Thoracic aorta (tissue), 2 donors: ENCODE results near the gene AP1S3. TPM values are rescaled to one million over a fixed set of nuclear protein-coding genes. Genes with fewer than 3 reads are reported as not detected.

ENCODE experiments used
- ATAC-seq: fragments of 150-250 bp; one replicate; pipeline ENCODE4 v1.8.0; 2017; ENCODE audit warnings: low read depth; ENCODE audit not compliant: insufficient number of reproducible peaks, low FRiP score
- DNase-seq: peaks from one replicate; pipeline ENCODE4 v3.0.0-alpha.2; 2020; ENCODE audit warnings: low spot score
- H3K27ac ChIP-seq, 2 donors: fragments of 200-600 bp; sonication (generic); 1 replicate in 1 of 2; 2 replicates in 1 of 2; pipeline ENCODE4 v1.5.1; 2016; ENCODE audit warnings: mild to moderate bottlenecking in 2 of 2, moderate library complexity in 2 of 2
- H3K27me3 ChIP-seq: fragments of 200-600 bp; sonication (generic); replicated peaks from 2 replicates; pipeline ENCODE4 v1.6.0; 2016; ENCODE audit warnings: mild to moderate bottlenecking; ENCODE audit not compliant: insufficient read depth
- H3K36me3 ChIP-seq: fragments of 200-600 bp; sonication (generic); one replicate; pipeline ENCODE4 v1.5.1; 2016
- H3K4me1 ChIP-seq, 2 donors: fragments of 200-600 bp; sonication (generic); 1 replicate in 1 of 2; 2 replicates in 1 of 2; pipeline versions ENCODE4 v1.5.1 to v1.6.0; 2016; ENCODE audit warnings: low read depth in 2 of 2, mild to moderate bottlenecking in 1 of 2; ENCODE audit not compliant: control insufficient read depth in 1 of 2
- H3K4me3 ChIP-seq: fragments of 200-600 bp; sonication (generic); 2 replicates; pipeline ENCODE4 v1.5.1; 2016; ENCODE audit warnings: mild to moderate bottlenecking
- H3K9me3 ChIP-seq: fragments of 200-600 bp; sonication (generic); 2 replicates; pipeline ENCODE4 v1.5.1; 2016
- CTCF ChIP-seq: fragments of 200-600 bp; sonication (generic); IDR thresholded peaks from one replicate; pipeline ENCODE4 v1.5.1; 2019; ENCODE audit warnings: antibody characterized with exemption
- total RNA-seq, 2 donors: library from RNA; depleted of rRNA; stranded (reverse); fragments of >200 nt; gene quantifications; one replicate each; pipeline versions ENCODE4 v1.1.0 to v1.2.3, GENCODE V29; 2016

Gene AP1S3
- total RNA-seq, 2 donors from 2014 or later: 0.95 to 3.0 TPM

GRCh38 chr2:223735035-223735640 lies 102.2 kb downstream of the AP1S3 start:
- no peak for TF ChIP-seq CTCF
- H3K27me3 ChIP-seq: no peaks in the 10 kb centered on the region

GRCh38 chr2:223734346-223734745 lies 103.0 kb downstream of the AP1S3 start:
- Histone ChIP-seq H3K4me3 (no peak overlapping the region), H3K36me3 (no peaks in the 10 kb centered on the region), H3K4me1 (peaks cover 17 to 37% of the 10 kb centered on the region in 2 donors), H3K27me3 (no peaks in the 10 kb centered on the region), H3K9me3 (no peaks in the 10 kb centered on the region), H3K27ac (no peak overlapping the region)
- no peak for TF ChIP-seq CTCF
- DNase-seq (no peak), ATAC-seq (no peak)

More at GRCh38 chr2:223735035-223735640, 102.2 kb downstream of the AP1S3 start:
- DNase-seq: no peak
- Histone ChIP-seq H3K27ac (peak overlapping the region in 1 of 2 donors; percentile 14), H3K9me3 (no peaks in the 10 kb centered on the region), H3K4me1 (peaks cover 17 to 37% of the 10 kb centered on the region in 2 donors), H3K4me3 (no peak overlapping the region), H3K36me3 (no peaks in the 10 kb centered on the region)
- ATAC-seq: no peak

DNA sequence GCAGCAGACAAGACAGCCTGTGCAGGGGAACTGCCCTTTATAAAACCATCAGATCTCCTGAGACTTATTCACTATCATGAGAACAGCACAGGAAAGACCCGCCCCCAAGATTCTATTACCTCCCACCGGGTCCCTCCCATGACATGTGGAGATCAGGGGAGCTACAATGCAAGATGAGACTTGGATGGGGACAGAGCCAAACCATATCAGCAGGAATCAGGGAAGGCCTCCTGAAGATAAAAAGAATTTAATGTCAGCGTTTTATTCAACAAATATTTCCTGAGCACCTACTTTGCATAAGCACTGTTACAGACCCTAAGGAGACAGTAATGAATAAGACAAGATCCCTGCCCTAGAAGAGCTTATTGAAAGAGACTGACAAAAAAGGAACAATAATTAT lies 105.0 kb downstream of the AP1S3 start:
- H3K9me3 ChIP-seq: no peaks in the 10 kb centered on the region
- no peaks in the 10 kb centered on the region for H3K27me3 ChIP-seq
- no peak for TF ChIP-seq CTCF
- DNase-seq: no peak
- no peaks in the 10 kb centered on the region for H3K36me3 ChIP-seq
- no peak for ATAC-seq
- peak overlapping the region in 1 of 2 donors; percentile 54 for H3K27ac ChIP-seq
- H3K4me1 ChIP-seq: peaks cover 13 to 28% of the 10 kb centered on the region in 2 donors
- H3K4me3 ChIP-seq: no peak overlapping the region

- peak overlapping the region; percentile 40 to 54 for H3K27ac ChIP-seq
- TF ChIP-seq CTCF: no peak
These were observed 105.9 kb downstream of the AP1S3 start for GRCh38 chr2:223731503-223731902.

GRCh38 chr2:223729781-223730180 lies 107.6 kb downstream of the AP1S3 start:
- Histone ChIP-seq H3K9me3 (no peaks in the 10 kb centered on the region), H3K27me3 (no peaks in the 10 kb centered on the region), H3K4me1 (peaks cover 11 to 29% of the 10 kb centered on the region in 2 donors), H3K4me3 (no peak overlapping the region), H3K36me3 (no peaks in the 10 kb centered on the region), H3K27ac (no peak overlapping the region)
- ATAC-seq (no peak), DNase-seq (no peak)
- TF ChIP-seq CTCF: no peak

More at GRCh38 chr2:223731503-223731902, 105.9 kb downstream of the AP1S3 start:
- Histone ChIP-seq H3K9me3 (no peaks in the 10 kb centered on the region), H3K27me3 (no peaks in the 10 kb centered on the region), H3K4me1 (peaks cover 13 to 28% of the 10 kb centered on the region in 2 donors), H3K4me3 (no peak overlapping the region), H3K36me3 (no peaks in the 10 kb centered on the region)
- ATAC-seq: no peak
- DNase-seq: no peak
